ENCODE results near the gene SIMC1.
"Not testable (repeated sequence)": the region's sequence is repeated elsewhere in the genome, so short reads cannot be mapped to it uniquely, and the experiment has no call there.

Gene SIMC1

DNA sequence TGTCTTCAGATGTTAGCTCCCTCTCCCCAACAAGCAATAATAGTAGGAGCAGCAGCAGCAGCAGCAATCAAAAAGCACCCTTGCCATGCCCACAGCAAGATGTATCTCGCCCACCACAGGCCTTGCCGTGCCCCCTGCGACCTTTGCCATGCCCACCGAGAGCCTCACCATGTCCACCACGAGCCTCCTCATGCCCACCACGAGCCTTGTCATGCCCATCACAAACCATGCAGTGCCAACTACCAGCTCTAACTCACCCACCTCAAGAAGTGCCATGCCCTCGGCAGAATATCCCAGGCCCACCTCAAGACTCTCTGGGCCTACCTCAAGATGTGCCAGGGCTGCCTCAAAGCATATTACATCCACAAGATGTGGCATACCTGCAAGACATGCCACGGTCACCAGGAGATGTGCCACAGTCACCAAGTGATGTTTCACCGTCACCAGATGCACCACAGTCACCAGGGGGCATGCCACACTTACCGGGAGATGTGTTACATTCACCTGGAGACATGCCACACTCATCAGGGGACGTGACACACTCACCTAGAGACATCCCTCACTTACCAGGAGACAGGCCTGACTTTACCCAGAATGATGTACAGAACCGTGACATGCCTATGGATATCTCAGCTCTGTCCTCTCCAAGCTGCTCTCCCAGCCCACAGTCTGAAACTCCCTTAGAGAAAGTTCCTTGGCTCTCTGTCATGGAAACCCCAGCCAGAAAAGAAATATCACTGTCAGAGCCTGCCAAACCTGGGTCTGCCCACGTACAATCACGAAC is 52.0 kb downstream of the SIMC1 start:
- DNase-seq (ENCODE audit: low read depth, low spot score), result not testable (repeated sequence)

DNA sequence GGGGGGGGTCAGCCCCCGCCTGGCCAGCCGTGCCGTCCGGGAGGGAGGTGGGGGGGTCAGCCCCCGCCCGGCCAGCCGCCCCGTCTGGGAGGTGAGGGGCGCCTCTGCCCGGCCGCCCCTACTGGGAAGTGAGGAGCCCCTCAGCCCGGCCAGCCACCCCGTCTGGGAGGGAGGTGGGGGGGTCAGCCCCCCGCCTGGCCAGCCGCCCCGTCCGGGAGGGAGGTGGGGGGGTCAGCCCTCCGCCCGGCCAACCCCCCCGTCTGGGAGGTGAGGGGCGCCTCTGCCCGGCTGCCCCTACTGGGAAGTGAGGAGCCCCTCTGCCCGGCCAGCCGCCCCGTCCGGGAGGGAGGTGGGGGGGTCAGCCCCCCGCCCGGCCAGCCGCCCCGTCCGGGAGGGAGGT is 67.1 kb downstream of the SIMC1 start:
- DNase-seq (ENCODE audit: low read depth, low spot score), result not testable (repeated sequence)

DNA sequence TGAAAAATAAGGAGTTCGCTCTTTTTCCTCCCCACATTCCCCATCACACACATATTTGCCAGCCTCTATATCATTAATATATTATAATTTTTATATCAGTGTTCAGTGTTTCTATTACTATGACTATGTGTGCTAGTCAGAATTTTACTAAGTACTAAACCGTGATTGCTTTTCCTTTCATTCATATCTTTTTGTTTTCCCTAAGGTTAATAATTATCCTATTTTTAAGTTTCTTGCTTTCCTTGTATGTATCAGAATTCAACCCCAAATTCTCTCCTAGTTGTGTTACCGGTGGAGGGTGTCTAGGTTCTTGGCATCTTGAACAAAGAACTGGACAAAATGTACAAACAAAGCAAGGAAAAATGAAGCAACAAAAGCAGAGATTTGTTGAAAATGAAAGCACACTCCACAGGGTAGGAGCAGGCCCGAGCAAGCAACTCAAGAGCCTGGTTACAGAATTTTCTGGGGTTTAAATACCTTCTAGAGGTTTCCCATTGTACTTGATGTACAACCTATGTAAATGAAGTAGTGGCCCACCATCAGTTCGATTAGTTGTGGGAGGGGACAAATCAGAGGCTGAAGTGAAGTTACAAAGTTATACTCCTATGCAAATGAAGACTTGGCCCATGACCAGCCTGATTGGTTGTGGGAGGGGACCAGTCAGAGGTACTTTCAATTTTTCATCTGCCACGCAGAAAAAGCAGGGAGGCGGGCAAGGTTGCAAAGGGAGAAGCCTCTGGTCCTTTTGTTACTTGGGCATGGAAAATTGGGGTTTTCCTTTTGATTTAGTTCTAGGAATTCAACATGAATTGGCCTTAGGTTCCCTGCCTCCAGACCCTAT is 79.5 kb downstream of the SIMC1 start:
- DNase-seq (ENCODE audit: low read depth, low spot score), result no peak

DNA sequence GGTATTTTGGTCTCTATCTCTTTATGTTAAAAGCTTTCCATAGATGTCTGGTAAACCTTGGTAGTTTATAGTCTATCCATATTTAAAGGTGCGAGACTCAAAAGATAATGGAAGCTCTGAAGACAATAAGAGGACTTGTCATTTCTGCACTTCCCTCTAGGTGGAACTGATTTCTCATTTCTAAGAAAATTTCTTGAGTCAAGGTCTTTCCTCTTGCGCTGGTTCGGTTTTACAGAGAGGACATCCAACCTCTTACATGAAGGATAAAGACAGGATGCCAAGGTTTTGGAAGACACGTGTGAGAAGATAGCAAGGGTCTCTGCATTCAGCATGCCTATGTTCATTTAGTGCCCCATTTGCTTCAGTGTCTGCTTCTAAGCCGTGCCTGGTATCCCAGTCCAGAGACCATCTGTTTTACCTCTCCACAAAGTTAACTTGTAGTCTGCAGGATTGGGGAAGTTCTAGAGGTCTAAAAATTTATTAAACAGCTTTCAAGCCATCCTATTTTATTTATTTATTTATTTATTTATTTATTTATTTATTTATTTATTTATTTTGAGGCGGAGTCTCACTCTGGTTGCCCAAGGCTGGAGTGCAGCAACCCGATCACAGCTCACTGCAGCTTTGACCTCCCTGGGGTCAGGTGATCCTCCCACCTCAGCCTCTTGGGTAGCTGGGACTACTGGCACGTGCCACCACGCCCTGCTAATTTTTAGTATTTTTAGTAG is 81.8 kb downstream of the SIMC1 start:
- no peak for DNase-seq (ENCODE audit: low read depth, low spot score)

DNA sequence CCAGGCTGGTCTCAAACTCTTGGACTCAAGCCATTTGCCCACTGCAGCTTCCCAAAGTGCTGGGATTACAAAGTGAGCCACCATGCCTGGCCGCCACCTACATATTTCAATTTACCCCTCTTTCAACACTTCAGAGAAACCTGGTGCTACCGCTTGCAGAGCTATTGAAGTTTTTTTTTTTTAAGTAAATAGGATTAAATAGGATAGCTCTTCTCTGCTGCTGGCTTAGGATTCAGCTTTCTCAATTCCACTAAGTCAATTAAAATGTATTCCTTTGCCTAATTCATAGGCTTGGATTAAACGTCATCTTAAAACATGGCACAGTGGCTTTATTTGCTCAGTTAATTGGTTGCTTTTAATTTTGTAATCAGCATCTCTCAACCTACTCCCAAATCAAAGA is 82.4 kb downstream of the SIMC1 start:
- DNase-seq (ENCODE audit: low read depth, low spot score), result no peak

DNA sequence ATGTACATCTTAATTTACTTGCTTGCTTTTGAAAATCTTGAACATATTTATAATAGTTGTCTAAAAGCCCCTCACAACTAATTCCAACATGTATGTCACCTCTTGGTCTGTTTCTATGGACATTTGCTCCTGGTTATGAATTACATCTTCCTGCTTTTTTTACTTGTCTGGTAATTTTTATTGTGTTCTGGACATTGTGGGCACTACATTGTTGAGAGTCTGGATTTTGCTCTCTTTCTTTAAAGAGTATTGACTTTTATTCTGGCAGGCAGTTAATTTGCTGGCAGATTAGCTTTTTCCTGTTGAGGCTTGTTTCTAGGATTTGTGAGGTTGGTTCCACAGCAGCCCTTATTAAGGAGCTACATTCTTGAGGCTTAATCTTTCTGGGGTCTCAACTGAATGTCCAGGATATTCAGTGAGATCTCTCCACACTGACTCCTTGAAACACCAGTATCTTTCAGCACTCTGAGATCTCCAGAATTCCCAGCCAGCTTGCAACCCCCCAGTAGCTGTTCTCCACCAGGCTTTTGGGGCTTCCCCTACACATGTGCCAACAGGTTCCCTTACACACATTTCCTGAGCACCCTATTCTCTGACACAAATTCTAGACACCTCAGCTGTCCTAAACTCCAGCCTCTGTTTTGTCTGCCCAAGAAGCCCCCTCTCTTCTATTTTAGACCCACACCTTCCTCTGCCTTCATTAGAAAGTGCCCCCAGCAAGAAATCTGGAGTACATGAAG is 96.0 kb downstream of the SIMC1 start:
- no peak for DNase-seq (ENCODE audit: low read depth, low spot score)

DNA sequence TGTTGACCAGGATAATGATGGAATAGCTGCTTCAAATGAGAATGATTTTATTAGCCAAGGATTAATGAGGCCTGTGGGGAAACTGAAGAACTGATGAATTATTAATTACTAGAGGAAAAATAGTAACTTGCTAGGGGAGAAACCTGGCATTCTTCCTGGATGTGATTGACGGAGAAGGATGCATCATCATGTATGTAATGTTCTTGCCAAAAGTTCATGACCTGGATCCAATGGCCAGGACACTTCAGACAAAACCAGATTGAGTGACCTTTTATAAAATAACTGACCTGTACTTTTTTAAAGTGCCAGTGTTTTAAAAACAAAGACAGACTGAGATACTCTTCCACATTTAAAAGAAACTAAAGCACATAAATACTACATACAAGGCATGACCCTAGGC is 99.7 kb downstream of the SIMC1 start:
- no peak for DNase-seq (ENCODE audit: low read depth, low spot score)

DNA sequence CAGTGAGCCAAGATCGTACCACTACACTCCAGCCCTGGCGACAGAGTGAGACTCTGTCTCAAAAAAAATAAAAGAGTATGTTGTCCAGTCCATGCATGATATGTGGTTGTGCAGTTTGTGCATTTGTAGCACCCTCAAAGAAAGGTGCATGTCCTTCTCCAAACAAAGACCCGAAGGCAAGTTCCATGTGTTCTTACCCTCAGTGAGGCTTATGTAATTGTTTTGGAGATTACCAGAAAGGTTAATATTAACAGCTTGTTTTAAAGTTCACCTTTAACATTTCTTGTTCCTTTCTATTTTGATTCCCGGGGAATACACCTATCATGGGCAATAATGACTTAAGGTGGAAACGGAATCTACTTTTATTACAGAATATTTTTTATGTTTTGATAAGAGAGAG is 101.1 kb downstream of the SIMC1 start:
- no peak for DNase-seq (ENCODE audit: low read depth, low spot score)

DNA sequence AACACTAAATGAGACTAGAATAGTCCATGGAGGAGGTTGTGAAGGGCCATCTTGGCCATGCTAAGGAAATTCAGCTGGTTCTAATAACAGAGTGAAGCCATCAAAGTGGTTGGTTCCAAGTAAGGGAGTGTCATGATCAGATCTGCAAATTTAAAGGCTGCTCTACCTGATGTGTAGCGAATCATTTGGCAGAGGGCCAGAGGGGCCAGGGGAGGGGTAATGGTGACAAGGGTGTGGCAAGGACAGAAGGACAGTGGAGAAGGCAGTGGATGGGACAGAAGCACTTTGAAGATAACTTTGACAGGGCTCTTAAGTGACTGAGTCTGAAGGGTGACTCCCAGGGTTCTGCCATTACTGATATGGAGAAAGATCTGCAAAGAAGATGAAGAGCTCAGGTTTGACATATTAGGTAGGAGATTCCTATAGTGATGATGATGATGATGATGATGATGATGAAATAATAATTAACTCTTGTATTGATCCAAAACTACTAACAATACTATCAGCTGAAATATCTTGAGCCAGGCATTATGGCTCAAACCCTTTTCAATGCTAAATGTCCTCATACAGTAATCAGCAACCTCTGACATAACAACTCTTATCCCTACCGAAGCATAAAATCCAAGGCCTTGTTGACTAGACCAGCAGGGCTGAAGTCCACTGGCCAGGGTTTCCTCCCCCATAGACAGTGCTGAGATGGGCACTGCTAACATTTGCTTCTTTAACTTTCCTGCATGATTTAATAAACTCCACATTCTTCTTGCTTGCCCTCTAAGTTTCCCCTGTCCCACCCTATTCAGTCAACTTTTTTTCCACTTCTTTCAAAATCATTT is 103.3 kb downstream of the SIMC1 start:
- DNase-seq (ENCODE audit: low read depth, low spot score), result no peak

DNA sequence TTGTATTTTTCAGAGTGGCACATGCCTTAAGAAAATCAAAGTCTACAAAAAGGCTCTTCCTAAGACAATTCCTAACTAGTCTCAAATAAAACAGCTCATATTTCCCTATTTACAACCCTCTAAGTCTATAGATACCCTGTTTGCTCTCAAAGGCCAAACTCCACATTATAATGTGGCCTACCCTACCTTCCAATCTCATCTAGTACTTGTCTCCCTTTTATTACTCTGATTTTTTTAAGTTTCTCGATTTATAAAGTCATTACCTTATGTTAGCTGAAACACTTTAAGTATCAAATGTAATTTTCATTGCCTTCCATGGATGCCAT is 103.9 kb downstream of the SIMC1 start:
- no peak for DNase-seq (ENCODE audit: low read depth, low spot score)

DNA sequence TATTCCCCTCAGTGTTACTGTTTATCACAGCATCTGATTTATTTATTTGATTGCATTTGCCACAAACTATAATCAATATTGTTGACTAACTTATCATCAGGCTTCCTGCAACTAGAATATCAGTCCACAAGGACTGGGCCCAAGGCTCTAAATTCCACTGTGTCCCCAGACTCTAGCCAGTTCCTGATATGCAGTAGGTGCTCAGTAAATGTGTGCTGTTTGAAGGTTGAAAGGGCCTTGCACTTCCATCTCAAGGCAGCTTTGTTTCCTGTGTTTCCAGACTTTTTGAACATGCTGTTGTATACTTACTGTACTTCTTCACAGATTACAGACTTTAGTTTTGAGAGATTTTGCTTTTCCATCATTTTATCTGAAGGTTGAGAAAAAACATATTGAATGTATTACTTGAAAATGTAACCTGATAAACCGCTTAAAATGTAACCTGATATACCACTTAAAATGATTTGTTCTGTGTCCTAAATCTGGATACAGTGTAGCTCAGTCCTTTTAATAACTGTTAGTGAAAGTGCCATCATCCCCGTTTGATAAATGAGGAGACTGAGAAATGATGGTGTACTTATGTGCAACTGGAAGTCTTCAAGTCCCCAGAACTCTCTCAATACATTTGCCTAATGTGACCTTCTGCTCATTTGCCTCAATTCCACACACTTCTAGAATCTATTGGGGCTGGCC is 104.7 kb downstream of the SIMC1 start:
- DNase-seq (ENCODE audit: low read depth, low spot score), result no peak

DNA sequence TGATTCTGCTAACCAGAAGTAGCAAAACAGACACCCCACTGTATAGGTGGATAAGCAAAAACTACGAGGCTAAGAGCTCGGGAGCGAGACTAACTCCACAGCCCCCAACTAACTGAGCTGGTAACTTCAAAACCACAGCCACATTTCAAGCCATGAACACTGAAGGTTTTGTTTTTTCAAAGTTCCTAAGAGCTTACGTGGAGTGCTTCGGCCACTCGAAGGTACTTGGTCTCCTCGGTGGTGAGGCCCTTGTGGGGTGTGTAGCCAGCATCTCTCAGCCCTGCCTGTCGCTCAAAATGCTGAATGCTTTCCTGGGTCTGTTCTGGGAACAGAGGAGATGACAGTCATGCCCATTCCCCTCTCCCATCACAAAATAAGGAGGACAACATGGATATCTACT is 112.2 kb downstream of the SIMC1 start:
- DNase-seq (ENCODE audit: low read depth, low spot score), result no peak

DNA sequence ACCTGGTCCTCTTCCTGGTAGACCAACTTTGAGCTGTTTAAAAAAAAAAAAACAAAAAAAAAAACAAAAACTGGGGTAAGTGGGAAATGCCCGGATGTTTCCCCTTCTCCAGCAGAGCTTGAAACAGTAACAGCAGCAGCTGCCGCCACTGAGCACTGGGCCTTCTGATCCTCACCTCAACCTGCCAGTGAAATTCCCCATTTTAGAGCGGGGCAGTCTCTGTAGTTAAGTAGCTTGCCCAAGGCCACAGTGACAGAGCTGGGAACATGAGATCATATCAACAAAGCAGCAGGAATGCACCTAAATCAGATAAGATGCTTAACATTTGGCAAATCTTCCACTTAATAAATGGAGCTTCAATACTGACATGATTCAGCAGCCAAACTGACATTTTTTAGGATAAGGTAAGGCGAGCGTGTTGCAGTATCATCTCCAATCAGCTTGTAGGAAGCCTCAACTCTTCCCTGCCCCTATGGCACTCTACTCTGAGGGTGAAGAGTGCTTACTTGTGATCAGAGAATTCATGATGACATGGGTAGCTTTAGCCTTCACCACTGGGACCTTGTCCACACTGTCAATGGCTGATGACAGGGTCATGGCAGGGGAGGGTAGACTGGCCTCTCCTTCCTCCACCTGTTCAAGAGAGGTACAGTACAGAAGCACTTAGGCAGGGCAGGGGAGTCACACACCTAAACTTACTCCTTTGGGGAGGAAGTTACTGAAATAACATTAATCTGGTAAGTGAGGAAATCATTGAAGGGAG is 114.1 kb downstream of the SIMC1 start:
- DNase-seq (ENCODE audit: low read depth, low spot score), result no peak

DNA sequence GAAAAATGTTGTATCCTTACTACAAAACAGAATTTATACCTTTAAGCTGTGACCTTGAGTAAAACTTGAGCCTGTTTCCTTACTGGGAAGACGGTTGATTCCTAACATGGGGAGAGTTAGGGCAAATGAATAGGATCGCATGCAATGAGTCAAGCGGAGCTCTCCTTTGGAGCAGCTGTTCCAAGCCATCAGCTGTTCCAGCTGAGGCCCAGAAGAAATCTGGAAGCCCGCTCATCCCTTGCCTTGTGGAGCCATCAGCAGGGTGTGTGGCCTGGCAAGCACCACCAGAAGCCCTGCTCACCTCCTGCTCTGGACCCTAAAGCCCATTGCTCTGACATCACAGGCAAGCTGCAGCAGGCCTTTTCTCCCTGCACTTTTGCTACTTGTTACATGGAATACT is 115.3 kb downstream of the SIMC1 start:
- no peak for DNase-seq (ENCODE audit: low read depth, low spot score)

DNA sequence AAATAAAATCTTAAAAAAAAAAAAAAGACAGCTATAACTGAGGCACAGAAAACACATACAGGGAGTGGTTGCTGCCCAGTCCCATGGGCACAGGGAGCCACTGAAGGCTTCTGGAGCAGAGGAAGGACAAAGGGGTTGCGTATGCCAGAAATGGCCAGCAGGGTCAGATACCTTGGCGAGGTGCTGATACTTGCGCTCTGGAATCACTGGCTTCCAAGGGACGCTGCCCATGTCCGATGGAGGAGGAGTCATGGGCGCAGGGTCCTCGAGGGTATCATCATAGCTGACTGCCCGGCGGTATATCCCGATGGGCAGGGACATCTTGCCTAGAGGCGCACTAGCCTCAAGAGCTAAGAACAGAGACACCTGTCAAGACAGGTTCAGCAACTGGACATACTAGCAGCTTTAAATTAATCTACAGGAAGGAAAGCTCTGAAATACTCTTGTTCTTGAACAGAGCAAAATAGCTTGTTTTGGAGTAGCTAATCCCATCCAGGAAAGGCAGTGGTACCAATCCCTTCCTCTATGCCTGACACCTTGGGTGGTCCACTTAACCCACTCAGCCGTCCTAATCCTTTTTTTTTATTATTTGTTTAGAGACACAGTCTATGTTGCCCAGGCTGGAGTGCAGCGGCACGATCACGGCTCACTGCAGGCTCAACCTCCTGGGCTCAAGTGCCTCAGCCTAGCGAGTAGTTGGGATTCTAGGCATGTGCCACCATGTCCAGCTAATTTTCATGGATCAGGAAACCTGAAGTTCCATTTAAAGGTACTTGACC is 117.4 kb downstream of the SIMC1 start:
- no peak for DNase-seq (ENCODE audit: low read depth, low spot score)

DNA sequence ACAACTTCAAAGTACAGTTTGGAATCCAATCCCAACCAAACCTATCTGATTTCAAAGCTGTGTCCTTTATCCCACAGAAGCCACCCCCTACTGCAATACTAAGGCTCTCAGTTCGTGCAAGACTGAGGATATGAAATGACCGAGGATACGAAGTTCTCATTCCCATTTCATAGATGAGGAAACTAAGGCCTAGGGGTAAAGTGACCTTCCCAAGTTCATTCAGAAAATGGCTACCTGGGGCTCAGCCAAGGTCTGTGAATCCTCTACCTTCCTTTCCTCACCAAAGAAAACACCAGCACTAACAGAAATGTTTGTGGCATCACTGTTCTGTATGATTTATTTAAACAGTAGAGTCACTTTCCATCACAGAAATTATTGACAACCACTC is 117.9 kb downstream of the SIMC1 start:
- no peak for DNase-seq (ENCODE audit: low read depth, low spot score)

DNA sequence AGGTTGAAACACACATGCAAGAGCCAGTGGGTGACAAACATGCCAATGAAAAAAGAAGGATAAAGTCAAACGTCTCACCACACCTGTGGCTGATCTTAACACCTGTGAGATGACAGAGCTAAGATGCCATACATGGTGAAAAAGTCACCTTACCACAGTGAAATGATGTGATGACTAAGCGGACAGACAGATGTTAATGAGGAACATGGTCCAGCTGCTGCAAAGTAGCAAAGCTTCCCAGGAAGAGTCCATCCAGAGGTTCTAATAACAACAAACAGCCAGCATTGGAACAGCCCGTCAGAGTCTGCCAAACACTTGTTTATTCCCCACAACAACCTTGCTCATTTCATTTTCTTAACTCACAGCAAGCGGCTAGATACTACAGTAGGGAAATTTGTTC is 121.4 kb downstream of the SIMC1 start:
- DNase-seq (ENCODE audit: low read depth, low spot score), result no peak

DNA sequence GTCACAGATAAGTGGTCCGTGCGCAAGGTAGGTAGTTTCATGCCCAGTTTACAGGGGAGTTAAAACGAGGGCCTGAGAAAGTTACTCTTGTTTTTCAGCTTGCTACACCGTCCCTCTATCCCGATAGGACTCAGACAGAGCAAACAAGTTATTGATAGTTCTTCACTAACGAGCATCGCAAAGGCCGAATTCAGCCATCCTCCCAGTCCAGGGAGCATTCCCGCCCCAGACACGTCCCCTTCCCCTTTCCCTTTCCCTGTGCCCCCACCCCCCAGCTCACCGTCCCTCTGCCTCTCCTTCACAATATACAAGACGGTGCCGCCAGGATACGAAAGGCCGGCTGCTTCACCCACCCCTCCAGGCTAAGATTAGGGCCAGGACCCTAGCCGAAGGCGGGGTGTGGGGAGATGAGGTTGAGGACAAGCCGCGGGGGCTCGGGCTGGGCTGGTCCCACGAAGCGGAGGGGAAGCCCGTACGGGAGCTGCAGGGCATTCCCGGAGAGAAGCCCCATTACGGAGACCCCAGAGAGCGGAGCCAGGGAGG is 122.7 kb downstream of the SIMC1 start:
- no peak for DNase-seq (ENCODE audit: low read depth, low spot score)

All from activated naive CD8-positive, alpha-beta T cell treated with anti-CD3 and anti-CD28 coated beads, Interleukin-2, amount 50 U/mL, for 16 hours (primary cell).